Measurements from ENCODE around the gene ZNF213.
"Not testable (repeated sequence)": the region's sequence is repeated elsewhere in the genome, so short reads cannot be mapped to it uniquely, and the experiment has no call there.

The ZNF213 gene

DNA sequence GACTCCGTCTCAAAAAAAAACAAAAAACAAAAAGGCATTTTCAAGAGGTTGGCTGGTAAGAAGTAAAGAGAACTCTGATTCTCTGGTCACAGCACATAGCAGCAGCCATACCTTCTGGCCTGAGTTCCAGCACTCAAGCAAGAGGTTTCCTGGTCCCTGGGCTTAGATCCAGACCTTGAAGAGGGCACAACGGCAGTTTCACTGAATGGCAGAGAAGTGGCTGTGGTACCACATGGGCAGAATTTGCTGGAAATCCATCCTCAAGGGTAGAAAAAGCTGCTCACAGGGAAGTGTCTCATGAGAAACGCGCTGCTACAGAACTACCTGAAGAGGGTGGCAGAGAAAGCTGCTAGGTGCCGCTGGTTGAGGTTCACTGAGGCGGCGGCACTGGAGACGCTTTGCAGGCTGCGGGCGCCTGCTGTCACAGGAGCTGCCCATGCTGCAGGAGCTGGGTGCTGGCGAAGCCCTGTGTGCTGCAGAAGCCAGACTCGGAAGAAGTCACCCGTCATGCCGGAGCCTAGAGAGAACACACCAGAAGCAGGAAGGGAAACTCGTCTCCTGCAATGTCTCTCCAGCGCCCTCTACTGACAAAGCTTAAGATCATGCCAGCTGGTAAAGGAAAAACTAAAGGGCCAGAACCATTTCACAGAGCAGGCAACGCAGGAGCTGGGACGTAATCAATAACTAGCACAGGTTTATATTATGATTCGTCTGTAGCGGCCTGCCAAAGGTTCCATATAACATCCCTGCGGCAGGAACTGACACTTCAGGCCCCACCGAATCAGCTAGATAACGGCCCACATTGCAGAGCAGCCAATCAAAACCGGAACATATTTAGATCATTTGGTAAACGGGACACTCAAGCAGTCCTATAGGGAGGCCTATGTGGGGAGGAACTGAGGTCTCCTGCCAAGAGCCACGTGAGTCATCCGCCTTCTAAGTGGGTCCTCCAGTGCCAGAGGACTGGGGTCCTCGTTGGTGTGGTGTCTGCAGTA, 5.4 kb upstream of the ZNF213 start:
- DNase-seq (ENCODE audit: low spot score) = peak; percentile 94

DNA sequence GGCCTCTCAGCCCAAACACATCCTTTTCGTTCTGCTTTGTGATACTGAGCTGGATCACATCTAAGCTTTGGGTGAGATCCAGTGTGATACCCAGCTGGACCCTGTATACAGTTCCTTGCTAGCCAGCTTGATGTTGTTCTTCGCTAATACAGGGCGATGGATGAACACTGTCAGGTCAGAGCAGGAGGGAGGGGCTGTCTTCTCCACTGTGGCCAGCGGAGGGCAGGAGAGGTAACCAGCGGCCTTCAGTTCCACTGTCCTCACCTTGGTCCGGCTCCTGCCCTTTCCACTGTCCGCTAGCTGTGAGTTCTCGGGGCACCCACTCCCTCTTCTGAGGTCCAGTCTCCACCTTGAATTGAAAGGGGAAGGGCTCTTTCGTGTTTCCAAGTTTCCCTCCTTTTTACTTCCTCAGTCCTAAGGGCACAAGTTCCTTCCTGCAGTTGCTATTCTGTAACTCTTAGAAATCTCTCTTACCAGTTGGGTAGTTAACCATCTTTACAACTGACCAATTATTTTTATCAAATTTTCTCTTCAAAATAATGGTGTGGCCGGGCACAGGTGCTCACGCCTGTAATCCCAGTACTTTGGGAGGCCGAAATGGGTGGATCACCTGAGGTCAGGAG, 3.0 kb upstream of the ZNF213 start:
- DNase-seq (ENCODE audit: low spot score) = peak; percentile 59

DNA sequence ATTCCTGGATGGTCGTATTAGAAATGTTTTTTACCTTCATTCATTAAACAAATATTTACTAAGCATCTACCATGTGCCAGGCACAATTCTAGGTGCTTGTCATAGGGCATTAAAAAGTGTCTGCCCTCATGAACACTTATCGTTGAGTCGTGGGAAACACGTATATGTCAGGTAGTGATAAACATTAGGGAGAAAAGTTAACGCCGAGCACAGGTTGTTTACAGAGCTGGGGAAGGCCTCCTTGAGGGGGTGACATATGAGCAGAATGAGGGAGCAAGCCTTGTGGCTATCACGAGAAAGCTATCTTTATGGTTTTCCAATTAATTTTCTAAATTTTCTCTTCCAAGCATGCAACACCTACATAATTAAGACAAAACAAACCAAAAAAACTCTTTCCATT, 985 bp upstream of the ZNF213 start:
- DNase-seq (ENCODE audit: low spot score) = peak; percentile 43

DNA sequence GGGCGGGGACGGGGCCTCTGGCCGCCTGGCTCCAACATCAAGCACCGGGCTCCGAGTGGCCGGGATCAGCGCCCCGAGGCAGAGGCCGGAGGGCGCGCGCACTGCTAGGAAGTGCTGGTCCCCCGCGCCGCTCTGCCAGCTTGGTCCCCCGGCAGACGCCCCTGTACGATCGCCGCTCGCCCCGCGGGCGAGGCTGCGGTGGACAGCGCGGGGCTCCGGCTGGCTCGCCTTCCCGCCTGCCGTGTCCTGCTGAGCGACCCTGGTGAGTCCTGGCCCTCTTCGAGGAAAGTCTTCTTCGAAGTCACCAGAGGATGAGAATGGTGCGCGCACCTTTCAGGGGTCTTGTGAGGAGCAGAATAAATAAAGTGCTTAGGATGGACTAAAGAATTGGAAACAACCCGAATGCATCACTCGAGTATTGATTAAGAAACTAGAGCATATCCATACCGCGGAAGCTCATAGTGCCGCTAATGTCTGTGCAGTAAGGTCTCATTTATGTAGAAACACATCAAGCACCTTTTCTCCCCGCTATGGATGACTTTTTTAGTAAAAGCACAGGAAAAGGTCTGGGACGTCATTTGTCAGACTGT, 392 bp downstream of the ZNF213 start:
- DNase-seq (ENCODE audit: low spot score) = no peak

- no peak for DNase-seq (ENCODE audit: low spot score)
These were observed 2.4 kb downstream of the ZNF213 start for GRCh38 chr16:3137267-3137666.

DNA sequence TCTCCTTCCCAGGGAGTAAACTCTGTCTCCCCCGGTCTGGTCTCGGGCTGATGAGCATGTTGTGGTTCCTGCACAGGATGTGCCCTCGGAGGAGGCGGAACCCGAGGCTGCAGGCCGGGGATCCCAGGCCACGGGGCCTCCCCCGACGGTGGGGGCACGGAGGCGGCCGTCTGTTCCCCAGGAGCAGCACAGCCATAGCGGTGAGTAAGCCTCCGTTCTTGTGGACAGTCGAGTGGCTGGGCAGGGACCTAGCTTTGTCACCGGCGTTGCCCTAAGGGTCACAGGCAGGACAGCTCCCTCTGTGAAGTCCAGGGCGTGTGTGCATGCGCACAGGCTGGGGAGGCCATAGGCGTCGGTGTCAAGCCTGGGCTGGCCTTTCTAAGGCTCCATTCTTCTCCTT, 3.5 kb downstream of the ZNF213 start:
- DNase-seq (ENCODE audit: low spot score) = no peak

DNA sequence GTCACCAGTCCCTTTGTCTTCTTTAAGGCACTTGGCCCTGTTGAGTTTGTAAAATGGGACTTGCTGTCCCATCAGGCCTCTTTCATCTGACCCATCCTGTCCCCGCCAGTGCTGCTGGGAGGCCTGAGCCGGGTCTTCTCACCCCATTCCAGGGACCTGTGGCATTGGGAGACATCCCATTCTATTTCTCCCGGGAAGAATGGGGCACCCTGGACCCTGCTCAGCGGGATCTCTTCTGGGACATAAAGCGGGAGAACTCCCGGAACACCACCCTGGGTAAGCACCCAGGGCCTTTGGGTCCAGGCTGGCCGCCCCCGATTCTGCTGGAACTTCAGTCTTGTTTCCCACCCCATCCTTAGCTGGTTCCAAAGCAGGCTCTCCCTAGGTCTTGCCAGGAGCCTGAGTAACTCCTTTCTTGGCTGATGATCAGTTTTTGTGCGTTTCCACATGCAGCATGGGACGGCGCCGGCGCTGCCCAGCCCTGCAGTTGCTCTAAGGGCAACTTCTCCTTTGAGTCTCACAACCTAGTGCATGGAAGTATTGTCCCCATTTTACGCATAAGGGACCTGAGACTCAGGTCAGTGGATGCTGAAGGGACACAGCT, 4.1 kb downstream of the ZNF213 start:
- DNase-seq (ENCODE audit: low spot score) = no peak

GRCh38 chr16:3139561-3139960, 4.7 kb downstream of the ZNF213 start:
- DNase-seq (ENCODE audit: low spot score) = not testable (repeated sequence)

DNA sequence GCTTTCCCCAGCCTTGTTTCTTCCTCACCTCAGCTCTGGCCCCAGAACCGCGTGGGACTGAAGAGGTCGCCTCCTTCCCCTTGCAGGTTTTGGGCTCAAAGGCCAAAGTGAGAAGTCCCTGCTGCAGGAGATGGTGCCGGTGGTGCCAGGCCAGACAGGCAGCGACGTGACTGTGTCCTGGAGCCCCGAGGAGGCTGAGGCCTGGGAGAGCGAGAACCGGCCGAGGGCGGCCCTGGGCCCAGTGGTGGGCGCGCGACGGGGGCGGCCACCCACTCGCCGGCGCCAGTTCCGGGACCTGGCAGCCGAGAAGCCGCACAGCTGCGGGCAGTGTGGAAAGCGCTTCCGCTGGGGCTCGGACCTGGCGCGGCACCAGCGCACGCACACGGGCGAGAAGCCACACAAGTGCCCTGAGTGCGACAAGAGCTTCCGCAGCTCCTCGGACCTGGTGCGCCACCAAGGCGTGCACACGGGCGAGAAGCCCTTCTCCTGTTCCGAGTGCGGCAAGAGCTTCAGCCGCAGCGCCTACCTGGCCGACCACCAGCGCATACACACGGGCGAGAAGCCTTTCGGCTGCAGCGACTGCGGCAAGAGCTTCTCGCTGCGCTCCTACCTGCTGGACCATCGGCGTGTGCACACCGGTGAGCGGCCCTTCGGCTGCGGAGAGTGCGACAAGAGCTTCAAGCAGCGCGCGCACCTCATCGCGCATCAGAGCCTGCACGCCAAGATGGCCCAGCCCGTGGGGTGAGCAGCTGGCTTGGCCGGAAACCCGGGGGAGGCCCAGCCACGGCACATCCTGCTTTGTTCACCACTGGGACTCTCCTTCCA, 6.0 kb downstream of the ZNF213 start:
- DNase-seq (ENCODE audit: low spot score) = no peak

DNA sequence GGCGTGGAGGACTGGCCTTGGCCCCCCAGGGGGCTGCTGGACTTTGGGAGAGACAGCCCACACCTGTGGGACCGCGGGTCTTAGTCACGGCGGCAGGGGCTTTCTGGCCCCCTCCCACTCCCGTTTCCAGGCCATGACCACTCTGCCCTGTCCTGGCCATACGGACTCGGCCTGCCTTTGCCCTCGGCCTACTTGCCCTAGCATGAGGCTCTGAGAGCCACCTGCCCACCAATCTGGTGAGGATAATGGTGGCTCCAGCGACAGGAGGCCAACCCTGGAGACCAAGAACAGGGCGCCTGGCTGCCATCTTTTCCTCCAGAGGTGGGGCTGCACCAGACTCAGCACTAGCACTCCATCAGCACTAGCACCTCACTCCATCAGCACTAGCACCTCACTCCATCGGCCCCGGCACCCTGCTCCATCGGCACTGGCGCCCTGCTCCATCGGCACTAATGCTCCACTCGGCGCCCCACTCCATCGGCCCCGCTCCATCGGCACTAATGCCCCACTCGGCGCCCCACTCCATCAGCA, 7.0 kb downstream of the ZNF213 start:
- DNase-seq (ENCODE audit: low spot score) = no peak

DNA sequence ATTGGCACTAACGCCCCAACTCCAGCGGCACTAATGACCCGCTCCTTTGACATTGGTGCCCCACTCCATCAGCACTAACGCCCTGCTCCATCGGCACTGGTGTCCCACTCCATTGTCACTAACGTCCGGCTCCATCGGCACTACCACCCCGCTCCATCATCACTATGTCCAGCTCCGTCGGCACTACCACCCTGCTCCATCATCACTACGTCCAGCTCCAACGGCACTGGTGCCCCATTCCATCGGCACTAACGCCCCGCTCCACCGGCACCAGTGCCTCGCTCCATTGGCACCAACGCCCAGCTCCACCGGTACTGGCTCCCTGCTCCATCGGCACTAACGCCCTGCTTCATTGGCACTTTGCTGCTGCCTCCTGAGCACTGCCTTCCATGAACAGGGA, 7.5 kb downstream of the ZNF213 start:
- DNase-seq (ENCODE audit: low spot score) = no peak

DNA sequence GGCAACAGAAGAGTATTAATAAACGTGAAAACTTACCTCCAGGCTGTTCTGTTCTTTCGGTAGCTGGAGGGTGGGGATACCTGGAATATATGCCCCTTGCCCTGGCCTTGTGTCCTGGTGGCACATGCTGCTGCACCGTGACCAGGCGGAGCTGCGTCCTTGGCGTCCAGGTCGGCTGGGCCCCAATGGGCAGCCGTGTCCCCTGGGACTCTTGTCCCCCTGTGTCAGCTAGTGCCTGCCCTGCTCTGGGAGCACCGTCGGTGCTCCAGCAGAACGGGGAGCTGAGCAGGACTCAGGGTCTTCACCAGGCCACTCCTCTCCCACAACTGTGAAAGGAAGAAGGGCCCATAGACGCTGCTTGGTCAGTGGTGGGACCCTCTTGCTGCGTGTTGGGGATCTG, 7.9 kb downstream of the ZNF213 start:
- DNase-seq (ENCODE audit: low spot score) = no peak

GRCh38 chr16:3143189-3143588, 8.4 kb downstream of the ZNF213 start:
- DNase-seq (ENCODE audit: low spot score) = no peak

GRCh38 chr16:3143598-3144320, 8.9 kb downstream of the ZNF213 start:
- no peak for DNase-seq (ENCODE audit: low spot score)

- DNase-seq (ENCODE audit: low spot score) = no peak
These were observed 9.6 kb downstream of the ZNF213 start for GRCh38 chr16:3144321-3144983.

GRCh38 chr16:3145151-3145550, 10.3 kb downstream of the ZNF213 start:
- no peak for DNase-seq (ENCODE audit: low spot score)

GRCh38 chr16:3145660-3146059, 10.8 kb downstream of the ZNF213 start:
- DNase-seq (ENCODE audit: low spot score) = no peak

GRCh38 chr16:3147046-3147756, 12.4 kb downstream of the ZNF213 start:
- no peak for DNase-seq (ENCODE audit: low spot score)

DNA sequence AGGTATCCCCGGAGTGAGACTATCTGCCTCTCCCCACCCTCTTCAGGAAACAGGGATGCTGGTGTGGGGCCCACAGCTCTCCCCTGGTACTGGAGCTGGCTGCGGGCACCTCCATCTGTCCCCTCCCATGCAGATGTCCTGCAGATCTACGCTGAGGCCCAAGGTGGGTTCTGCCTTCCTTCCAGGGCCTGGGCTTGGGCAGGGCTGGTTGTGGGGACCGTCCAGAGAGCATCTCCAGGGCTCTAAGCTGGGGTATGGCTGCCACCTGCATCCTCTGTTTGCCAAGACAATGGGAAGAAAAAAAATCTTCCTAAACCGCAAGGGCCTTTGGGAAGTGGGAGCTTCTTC, 12.9 kb downstream of the ZNF213 start:
- DNase-seq (ENCODE audit: low spot score) = no peak
